Neural crest cell (in vitro differentiated cells): ENCODE results near the gene SMIM20. TPM values are rescaled to one million over a fixed set of nuclear protein-coding genes. Genes with fewer than 3 reads are reported as not detected.

ENCODE experiments used
- DNase-seq: peaks from one replicate; pipeline ENCODE4 v3.0.0; 2021; ENCODE audit warnings: low read depth, mixed read lengths, low spot score
- H3K27ac Mint-ChIP-seq: one replicate; pipeline ENCODE4 v1.8.0; 2021; ENCODE audit warnings: mild to moderate bottlenecking, mixed read lengths; ENCODE audit not compliant: unreplicated experiment
- H3K27me3 Mint-ChIP-seq: 2 replicates; pipeline ENCODE4 v1.8.0; 2021; ENCODE audit warnings: low read depth, mild to moderate bottlenecking, mixed read lengths
- H3K36me3 Mint-ChIP-seq: 2 replicates; pipeline ENCODE4 v1.8.0; 2021; ENCODE audit warnings: low read depth, mild to moderate bottlenecking, mixed read lengths
- H3K4me1 Mint-ChIP-seq: 2 replicates; pipeline ENCODE4 v1.8.0; 2021; ENCODE audit warnings: mixed read lengths
- H3K4me3 Mint-ChIP-seq: one replicate; pipeline ENCODE4 v1.8.0; 2021; ENCODE audit warnings: mild to moderate bottlenecking, mixed read lengths
- H3K9me3 Mint-ChIP-seq: 2 replicates; pipeline ENCODE4 v1.8.0; 2021; ENCODE audit warnings: mixed read lengths
- total RNA-seq: library from RNA; stranded (reverse); gene quantifications from 2 replicates; pipeline ENCODE4 v1.2.1, GENCODE V29; 2021
- TF ChIP-seq, protein P1 (sequence below): fragments of 200-600 bp; sonication (generic); conservative IDR thresholded peaks from 2 replicates; pipeline ENCODE4 v1.5.0; 2021; ENCODE audit warnings: antibody characterized with exemption, mild to moderate bottlenecking

SMIM20 gene
- total RNA-seq, 1 donor from 2014 or later, result 24.9 TPM

DNA sequence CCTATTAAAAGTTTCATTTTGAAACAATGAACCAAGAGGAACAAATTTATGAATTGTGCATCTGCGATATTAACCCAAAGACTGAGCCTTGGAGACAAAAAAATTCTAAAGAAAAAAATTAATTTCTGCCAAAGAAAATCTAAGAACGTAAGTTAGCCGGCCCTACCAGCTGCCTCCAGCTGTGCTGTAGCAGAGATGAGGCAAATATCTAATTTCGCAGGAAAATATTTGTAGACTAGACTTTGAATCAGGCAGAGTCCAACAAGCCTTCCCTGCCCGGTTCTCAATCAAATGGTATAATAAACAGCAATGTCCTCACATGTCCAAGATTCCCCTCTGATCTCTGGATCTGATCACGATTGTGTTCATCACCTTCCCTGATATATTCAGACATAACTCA lies 21.2 kb upstream of the SMIM20 start:
- DNase-seq, result no peak
- TF ChIP-seq, protein P1, sequence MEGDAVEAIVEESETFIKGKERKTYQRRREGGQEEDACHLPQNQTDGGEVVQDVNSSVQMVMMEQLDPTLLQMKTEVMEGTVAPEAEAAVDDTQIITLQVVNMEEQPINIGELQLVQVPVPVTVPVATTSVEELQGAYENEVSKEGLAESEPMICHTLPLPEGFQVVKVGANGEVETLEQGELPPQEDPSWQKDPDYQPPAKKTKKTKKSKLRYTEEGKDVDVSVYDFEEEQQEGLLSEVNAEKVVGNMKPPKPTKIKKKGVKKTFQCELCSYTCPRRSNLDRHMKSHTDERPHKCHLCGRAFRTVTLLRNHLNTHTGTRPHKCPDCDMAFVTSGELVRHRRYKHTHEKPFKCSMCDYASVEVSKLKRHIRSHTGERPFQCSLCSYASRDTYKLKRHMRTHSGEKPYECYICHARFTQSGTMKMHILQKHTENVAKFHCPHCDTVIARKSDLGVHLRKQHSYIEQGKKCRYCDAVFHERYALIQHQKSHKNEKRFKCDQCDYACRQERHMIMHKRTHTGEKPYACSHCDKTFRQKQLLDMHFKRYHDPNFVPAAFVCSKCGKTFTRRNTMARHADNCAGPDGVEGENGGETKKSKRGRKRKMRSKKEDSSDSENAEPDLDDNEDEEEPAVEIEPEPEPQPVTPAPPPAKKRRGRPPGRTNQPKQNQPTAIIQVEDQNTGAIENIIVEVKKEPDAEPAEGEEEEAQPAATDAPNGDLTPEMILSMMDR, result no peak
- Mint-ChIP-seq H3K4me3 (no peak overlapping the region), H3K27me3 (no peaks in the 10 kb centered on the region), H3K4me1 (peaks cover 31% of the 10 kb centered on the region), H3K27ac (no peak overlapping the region), H3K36me3 (no peaks in the 10 kb centered on the region), H3K9me3 (peaks cover 4% of the 10 kb centered on the region)

GRCh38 chr4:25896776-25897539 lies 17.1 kb upstream of the SMIM20 start:
- Mint-ChIP-seq H3K27ac (no peak overlapping the region), H3K4me1 (peaks cover 13% of the 10 kb centered on the region), H3K9me3 (no peaks in the 10 kb centered on the region), H3K4me3 (no peak overlapping the region), H3K36me3 (no peaks in the 10 kb centered on the region), H3K27me3 (no peaks in the 10 kb centered on the region)
- DNase-seq, result no peak
- TF ChIP-seq, protein P1, result no peak

GRCh38 chr4:25900310-25900709 lies 13.7 kb upstream of the SMIM20 start:
- Mint-ChIP-seq H3K4me1 (peaks cover 12% of the 10 kb centered on the region), H3K36me3 (no peaks in the 10 kb centered on the region), H3K27me3 (no peaks in the 10 kb centered on the region), H3K27ac (no peak overlapping the region), H3K9me3 (no peaks in the 10 kb centered on the region), H3K4me3 (no peak overlapping the region)
- no peak for DNase-seq
- TF ChIP-seq, protein P1, result no peak

GRCh38 chr4:25901030-25901430 lies 13.0 kb upstream of the SMIM20 start:
- peaks cover 12% of the 10 kb centered on the region for H3K4me1 Mint-ChIP-seq
- H3K9me3 Mint-ChIP-seq, result no peaks in the 10 kb centered on the region
- no peaks in the 10 kb centered on the region for H3K36me3 Mint-ChIP-seq
- H3K27me3 Mint-ChIP-seq, result no peaks in the 10 kb centered on the region
- TF ChIP-seq, protein P1, result no peak
- DNase-seq, result no peak
- H3K4me3 Mint-ChIP-seq, result no peak overlapping the region
- no peak overlapping the region for H3K27ac Mint-ChIP-seq

- H3K36me3 Mint-ChIP-seq, result peaks cover 7% of the 10 kb centered on the region
Observed at GRCh38 chr4:25903900-25904747, 9.9 kb upstream of the SMIM20 start.

More at GRCh38 chr4:25903900-25904747, 9.9 kb upstream of the SMIM20 start:
- Mint-ChIP-seq H3K4me1 (peaks cover 27% of the 10 kb centered on the region), H3K4me3 (no peak overlapping the region), H3K27ac (no peak overlapping the region), H3K27me3 (no peaks in the 10 kb centered on the region), H3K9me3 (peaks cover 12% of the 10 kb centered on the region)
- TF ChIP-seq, protein P1, result no peak
- no peak for DNase-seq
